Parathyroid adenoma (tissue), 2 donors: ENCODE data around the gene CLCN1.

Experiments
- H2AFZ ChIP-seq: fragments of 300-600 bp; sonication (generic); one replicate; pipeline ENCODE4 v1.7.0; 2017; ENCODE audit warnings: antibody characterized with exemption, mild to moderate bottlenecking
- H3K27ac ChIP-seq: fragments of 300-600 bp; sonication (generic); one replicate; pipeline ENCODE4 v1.7.0; 2017
- H3K27me3 ChIP-seq: fragments of 300-600 bp; sonication (generic); one replicate; pipeline ENCODE4 v1.7.0; 2017; ENCODE audit warnings: low read length; ENCODE audit not compliant: control insufficient read depth, insufficient read depth
- H3K36me3 ChIP-seq: fragments of 300-600 bp; sonication (generic); one replicate; pipeline ENCODE4 v1.7.0; 2017; ENCODE audit warnings: low read length; ENCODE audit not compliant: control insufficient read depth, insufficient read depth
- H3K4me1 ChIP-seq: fragments of 300-600 bp; sonication (generic); one replicate; pipeline ENCODE4 v1.7.0; 2017; ENCODE audit warnings: control low read depth
- H3K4me2 ChIP-seq: fragments of 300-600 bp; sonication (generic); one replicate; pipeline ENCODE4 v1.7.0; 2017; ENCODE audit warnings: low read length
- H3K4me3 ChIP-seq: fragments of 300-600 bp; sonication (generic); one replicate; pipeline ENCODE4 v1.7.0; 2017; ENCODE audit warnings: low read depth, low read length
- H3K79me2 ChIP-seq: fragments of 300-600 bp; sonication (generic); one replicate; pipeline ENCODE4 v1.7.0; 2017; ENCODE audit warnings: control low read depth
- H3K9ac ChIP-seq: fragments of 300-600 bp; sonication (generic); one replicate; pipeline ENCODE4 v1.7.0; 2017; ENCODE audit warnings: mild to moderate bottlenecking
- H3K9me3 ChIP-seq: fragments of 300-600 bp; sonication (generic); one replicate; pipeline ENCODE4 v1.7.0; 2017; ENCODE audit warnings: low read length; ENCODE audit not compliant: control insufficient read depth
- CTCF ChIP-seq: fragments of 300-600 bp; sonication (generic); IDR thresholded peaks from one replicate; pipeline ENCODE4 v1.7.0; 2017; ENCODE audit warnings: antibody characterized with exemption, mild to moderate bottlenecking
- donor health status: primary hyperparathyroidism.

Gene CLCN1

DNA sequence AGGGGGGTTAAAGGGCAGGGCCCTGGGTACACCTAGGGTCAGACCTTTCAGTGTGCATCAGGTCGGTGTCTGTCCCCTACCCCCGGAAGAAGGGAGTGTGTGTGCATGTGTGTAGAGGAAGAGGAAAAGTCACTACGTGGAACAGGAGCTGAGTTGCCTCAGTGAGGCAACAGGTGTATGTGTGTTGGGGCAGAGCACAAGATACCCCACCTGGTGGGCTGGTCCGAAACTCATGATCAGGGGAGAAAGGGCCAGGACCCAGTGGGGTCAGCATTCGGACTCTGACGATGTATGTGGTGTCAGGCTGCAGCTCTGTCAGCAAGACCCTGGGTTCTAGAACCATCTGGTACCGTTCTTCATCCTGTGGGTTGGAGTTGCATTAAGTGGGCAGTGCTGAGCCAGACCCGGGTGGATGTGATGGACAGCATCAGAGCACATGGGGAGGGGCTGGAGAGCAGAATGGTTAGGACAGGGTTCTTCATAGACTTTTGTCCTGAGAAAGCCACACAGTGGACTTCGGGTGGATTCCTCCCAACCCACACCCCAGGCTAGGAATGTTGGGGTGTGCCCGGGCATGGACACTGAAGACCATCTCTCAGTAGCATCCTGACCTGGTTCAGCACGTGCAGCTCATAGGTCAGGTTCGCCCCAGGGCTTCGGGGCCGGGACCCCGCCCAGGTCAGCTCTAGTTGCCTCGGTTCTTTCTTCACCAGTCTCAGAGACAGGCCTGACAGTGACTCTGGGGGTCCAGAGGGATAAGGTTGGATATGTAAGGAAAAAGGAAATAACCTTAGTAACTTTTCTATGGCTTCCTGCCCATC, 82.0 kb downstream of the CLCN1 start:
- no peak overlapping the region for H3K9ac ChIP-seq
- H3K9me3 ChIP-seq, result no peaks in the 10 kb centered on the region
- H3K36me3 ChIP-seq, result no peaks in the 10 kb centered on the region
- no peak overlapping the region for H3K4me3 ChIP-seq
- no peak overlapping the region for H3K27ac ChIP-seq
- peak overlapping the region; percentile 10 for H3K4me2 ChIP-seq
- no peak for TF ChIP-seq CTCF
- H2AFZ ChIP-seq, result no peak overlapping the region
- H3K79me2 ChIP-seq, result no peaks in the 10 kb centered on the region
- no peaks in the 10 kb centered on the region for H3K27me3 ChIP-seq
- H3K4me1 ChIP-seq, result peaks cover 9% of the 10 kb centered on the region

- Histone ChIP-seq H3K27ac (no peak overlapping the region), H3K4me2 (no peak overlapping the region), H3K9me3 (no peaks in the 10 kb centered on the region), H3K79me2 (no peaks in the 10 kb centered on the region), H3K27me3 (no peaks in the 10 kb centered on the region), H3K4me1 (peaks cover 2% of the 10 kb centered on the region), H3K36me3 (no peaks in the 10 kb centered on the region), H2AFZ (no peak overlapping the region), H3K9ac (no peak overlapping the region), H3K4me3 (no peak overlapping the region)
- no peak for TF ChIP-seq CTCF
Measured at GRCh38 chr7:143398616-143399015, 82.7 kb downstream of the CLCN1 start.

- H3K27me3 ChIP-seq, result no peaks in the 10 kb centered on the region
- no peak overlapping the region for H3K9ac ChIP-seq
- H3K36me3 ChIP-seq, result no peaks in the 10 kb centered on the region
- TF ChIP-seq CTCF, result no peak
- no peaks in the 10 kb centered on the region for H3K4me1 ChIP-seq
- H2AFZ ChIP-seq, result no peak overlapping the region
- H3K27ac ChIP-seq, result no peak overlapping the region
- H3K4me2 ChIP-seq, result peak overlapping the region; percentile 48
- peak overlapping the region; percentile 31 for H3K4me3 ChIP-seq
- no peaks in the 10 kb centered on the region for H3K9me3 ChIP-seq
- no peaks in the 10 kb centered on the region for H3K79me2 ChIP-seq
Measured at GRCh38 chr7:143399151-143399550, 83.2 kb downstream of the CLCN1 start.

GRCh38 chr7:143399642-143400041, 83.7 kb downstream of the CLCN1 start:
- no peak for TF ChIP-seq CTCF
- Histone ChIP-seq H3K4me2 (peak overlapping the region; percentile 48), H3K9ac (no peak overlapping the region), H3K4me1 (no peaks in the 10 kb centered on the region), H3K36me3 (no peaks in the 10 kb centered on the region), H3K9me3 (no peaks in the 10 kb centered on the region), H2AFZ (no peak overlapping the region), H3K27me3 (no peaks in the 10 kb centered on the region), H3K79me2 (no peaks in the 10 kb centered on the region), H3K4me3 (peak overlapping the region; percentile 31), H3K27ac (no peak overlapping the region)

DNA sequence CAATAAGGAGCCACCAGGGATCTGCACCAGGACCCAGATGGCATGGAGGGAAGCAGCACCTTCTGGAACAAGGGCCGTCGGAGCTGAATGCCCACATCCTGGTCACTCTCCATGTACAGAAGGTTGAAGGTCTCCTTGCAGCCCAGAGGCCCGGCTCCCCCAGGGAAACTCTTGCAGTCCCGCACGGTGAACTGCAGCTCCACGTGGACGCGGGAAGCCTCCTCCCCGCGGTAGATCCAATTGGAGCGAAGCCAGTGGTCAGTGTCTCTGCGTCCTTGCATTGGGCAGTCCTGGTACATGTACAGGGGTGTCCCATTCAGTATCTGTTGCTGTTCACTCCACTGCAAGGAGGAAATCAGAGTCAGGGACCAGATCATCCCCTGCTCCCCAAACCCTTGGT, 85.4 kb downstream of the CLCN1 start:
- Histone ChIP-seq H2AFZ (no peak overlapping the region), H3K4me2 (peak overlapping the region; percentile 50), H3K4me3 (peak overlapping the region; percentile 100), H3K9ac (no peak overlapping the region), H3K79me2 (no peaks in the 10 kb centered on the region), H3K27me3 (no peaks in the 10 kb centered on the region), H3K27ac (no peak overlapping the region), H3K36me3 (peaks cover 2% of the 10 kb centered on the region), H3K9me3 (no peaks in the 10 kb centered on the region), H3K4me1 (peaks cover 3% of the 10 kb centered on the region)
- no peak for TF ChIP-seq CTCF
